ENCODE measurements around the gene SAXO1. TPM values are rescaled to one million over a fixed set of nuclear protein-coding genes. Genes with fewer than 3 reads are reported as not detected.

Gene SAXO1
- polyA plus RNA-seq, 3 donors: not detected

- H3K36me3 Mint-ChIP-seq: no peaks in the 10 kb centered on the region
- no peak for TF ChIP-seq CTCF (IDR thresholded peaks at IDR 0.05)
- peaks cover 8% of the 10 kb centered on the region for H3K4me1 Mint-ChIP-seq
- DNase-seq: no peak
- Histone ChIP-seq H3K79me2 (ENCODE audit: insufficient read depth, low read length) (no peaks in the 10 kb centered on the region), H3K9ac (ENCODE audit: insufficient read depth, low read length, poor library complexity, severe bottlenecking) (no peak overlapping the region), H3K9me3 (replicated peaks in 1 of 2; ENCODE audit: control insufficient read depth in 1 of 2, insufficient read depth in 1 of 2, low read length in 2 of 2) (peaks cover 7 to 16% of the 10 kb centered on the region in 2 donors), H3K4me1 (ENCODE audit: control insufficient read depth in 1 of 2, insufficient read depth in 2 of 2, low read length in 2 of 2) (no peaks in the 10 kb centered on the region), H3K36me3 (replicated peaks in 1 of 2; ENCODE audit: control insufficient read depth in 1 of 2, insufficient read depth in 2 of 2, low read length in 2 of 2) (no peaks in the 10 kb centered on the region), H3K27ac (ENCODE audit: low read depth in 1 of 2, low read length in 2 of 2) (no peak overlapping the region), H3K4me2 (replicated peaks; ENCODE audit: extremely low read depth, low read length, poor library complexity, severe bottlenecking) (no peak overlapping the region), H3K4me3 (replicated peaks in 1 of 3; ENCODE audit: low read depth in 2 of 3, low read length in 3 of 3) (no peak overlapping the region), H4K20me1 (ENCODE audit: insufficient read depth, low read length) (no peaks in the 10 kb centered on the region), H2AFZ (ENCODE audit: insufficient read depth, low read depth, low read length, poor library complexity, severe bottlenecking) (no peak overlapping the region), H3K27me3 (ENCODE audit: control insufficient read depth in 2 of 2, insufficient read depth in 2 of 2, low read length in 2 of 2) (no peaks in the 10 kb centered on the region)
- H3K4me3 Mint-ChIP-seq: no peak overlapping the region
- H3K27me3 Mint-ChIP-seq (ENCODE audit: low read depth in 3 of 3): no peaks in the 10 kb centered on the region
- H3K27ac Mint-ChIP-seq: no peak overlapping the region
- H3K9me3 Mint-ChIP-seq: peaks cover 11 to 28% (median 17%) of the 10 kb centered on the region in 7 donors
- intact Hi-C loops (cut with micrococcal nuclease): no loop called here
These were observed 137.0 kb downstream of the SAXO1 start for GRCh38 chr9:18896004-18896403.

DNA sequence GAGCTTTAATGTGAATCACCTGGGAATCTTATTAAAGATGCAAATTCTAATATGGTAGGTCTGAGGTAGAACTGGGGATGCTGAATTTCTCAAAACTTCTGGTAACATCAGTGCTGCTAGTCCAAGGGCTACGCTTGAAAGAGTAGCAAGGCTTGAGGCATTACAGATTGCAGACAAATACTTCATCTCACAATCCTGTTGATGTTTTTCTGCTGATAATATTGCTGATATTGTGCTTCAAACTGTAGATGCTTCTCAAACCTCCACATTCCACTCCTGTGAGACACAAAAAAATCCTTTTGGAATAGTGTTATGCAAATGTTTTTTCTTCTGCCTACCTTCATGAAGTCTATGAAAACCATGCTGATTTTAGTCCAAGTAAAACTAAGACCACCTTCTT lies 139.5 kb downstream of the SAXO1 start:
- intact Hi-C loops (cut with micrococcal nuclease): no loop called here

More for the DNA sequence above, 139.5 kb downstream of the SAXO1 start:
- H3K36me3 ChIP-seq (replicated peaks in 1 of 2; ENCODE audit: control insufficient read depth in 1 of 2, insufficient read depth in 2 of 2, low read length in 2 of 2): no peaks in the 10 kb centered on the region
- H2AFZ ChIP-seq (ENCODE audit: insufficient read depth, low read depth, low read length, poor library complexity, severe bottlenecking): no peak overlapping the region
- peaks cover 11 to 23% (median 17%) of the 10 kb centered on the region in 7 donors for H3K9me3 Mint-ChIP-seq
- H4K20me1 ChIP-seq (ENCODE audit: insufficient read depth, low read length): no peaks in the 10 kb centered on the region
- no peak overlapping the region for H3K4me3 Mint-ChIP-seq
- no peak overlapping the region for H3K4me2 ChIP-seq (replicated peaks; ENCODE audit: extremely low read depth, low read length, poor library complexity, severe bottlenecking)
- H3K27me3 Mint-ChIP-seq (ENCODE audit: low read depth in 3 of 3): peaks cover 0 to 3% (median 0%) of the 10 kb centered on the region in 3 donors
- no peak overlapping the region for H3K4me3 ChIP-seq (replicated peaks in 1 of 3; ENCODE audit: low read depth in 2 of 3, low read length in 3 of 3)
- no peak overlapping the region for H3K9ac ChIP-seq (ENCODE audit: insufficient read depth, low read length, poor library complexity, severe bottlenecking)
- no peak for DNase-seq
- H3K27ac ChIP-seq (ENCODE audit: low read depth in 1 of 2, low read length in 2 of 2): no peak overlapping the region
- H3K4me1 ChIP-seq (ENCODE audit: control insufficient read depth in 1 of 2, insufficient read depth in 2 of 2, low read length in 2 of 2): no peaks in the 10 kb centered on the region
- H3K27ac Mint-ChIP-seq: no peak overlapping the region
- no peaks in the 10 kb centered on the region for H3K27me3 ChIP-seq (ENCODE audit: control insufficient read depth in 2 of 2, insufficient read depth in 2 of 2, low read length in 2 of 2)
- peaks cover 7 to 16% of the 10 kb centered on the region in 2 donors for H3K9me3 ChIP-seq (replicated peaks in 1 of 2; ENCODE audit: control insufficient read depth in 1 of 2, insufficient read depth in 1 of 2, low read length in 2 of 2)
- TF ChIP-seq CTCF (IDR thresholded peaks at IDR 0.05): no peak
- H3K79me2 ChIP-seq (ENCODE audit: insufficient read depth, low read length): no peaks in the 10 kb centered on the region
- no peaks in the 10 kb centered on the region for H3K36me3 Mint-ChIP-seq
- peaks cover 8% of the 10 kb centered on the region for H3K4me1 Mint-ChIP-seq
- no CpG with 5 or more reads among the region's 1 CpG for WGBS (ENCODE audit: insufficient coverage)
